Keratinocyte (primary cell): Measurements from ENCODE around the gene HERC2. TPM values are rescaled to one million over a fixed set of nuclear protein-coding genes. Genes with fewer than 3 reads are reported as not detected.

ENCODE experiments used
- DNase-seq: peaks from one replicate; pipeline ENCODE4 v3.0.0-alpha.2; 2011; ENCODE audit warnings: low read depth, missing footprints, low spot score
- FAIRE-seq: peaks from 2 replicates; lab custom pipeline; 2011; peaks lifted over from hg19 to GRCh38; lab: Jason Lieb, UNC
- H2AFZ ChIP-seq: 2 replicates; pipeline ENCODE4 v1.6.0; 2012; ENCODE audit warnings: low read length, control low read depth, inconsistent platforms; ENCODE audit not compliant: control insufficient read depth
- H3K27ac ChIP-seq: 2 replicates; pipeline ENCODE4 v1.5.1; 2011; ENCODE audit warnings: low read length; ENCODE audit not compliant: control insufficient read depth, insufficient read depth
- H3K27me3 ChIP-seq: 3 replicates; pipeline ENCODE4 v1.6.0; 2011; ENCODE audit warnings: low read length; ENCODE audit not compliant: control insufficient read depth, insufficient read depth; ENCODE audit errors: extremely low read depth
- H3K36me3 ChIP-seq, 2 experiments: 2 replicates in 1 of 2; 3 replicates in 1 of 2; pipeline ENCODE4 v1.5.1; 2011; ENCODE audit warnings: low read length in 2 of 2, mild to moderate bottlenecking in 1 of 2; ENCODE audit not compliant: control insufficient read depth in 2 of 2, insufficient read depth in 2 of 2; ENCODE audit errors: extremely low read depth in 1 of 2
- H3K4me1 ChIP-seq: 3 replicates; pipeline ENCODE4 v1.5.1; 2011; ENCODE audit warnings: low read length; ENCODE audit not compliant: control insufficient read depth, insufficient read depth; ENCODE audit errors: extremely low read depth
- H3K4me2 ChIP-seq: 3 replicates; pipeline ENCODE4 v1.6.0; 2011; ENCODE audit warnings: low read depth, low read length; ENCODE audit not compliant: control insufficient read depth, insufficient read depth; ENCODE audit errors: extremely low read depth
- H3K4me3 ChIP-seq, 3 experiments: fragments of 200-600 bp in 1 of 3; sonication (generic) in 1 of 3; 2 replicates in 2 of 3; 3 replicates in 1 of 3; pipeline ENCODE4 v1.5.1; 2011 to 2016; ENCODE audit warnings: low read length in 3 of 3, mild to moderate bottlenecking in 3 of 3, control low read depth in 2 of 3, inconsistent platforms in 1 of 3, low read depth in 1 of 3, mixed read lengths in 1 of 3, mixed run types in 1 of 3, moderate library complexity in 1 of 3; ENCODE audit not compliant: control insufficient read depth in 2 of 3, insufficient read depth in 2 of 3; ENCODE audit errors: extremely low read depth in 1 of 3
- H3K79me2 ChIP-seq: 2 replicates; pipeline ENCODE4 v1.6.0; 2012; ENCODE audit warnings: low read length; ENCODE audit not compliant: control insufficient read depth, insufficient read depth
- H3K9ac ChIP-seq: 3 replicates; pipeline ENCODE4 v1.6.0; 2011; ENCODE audit warnings: low read length; ENCODE audit not compliant: control insufficient read depth, insufficient read depth; ENCODE audit errors: extremely low read depth
- H3K9me1 ChIP-seq: 3 replicates; pipeline ENCODE4 v1.6.0; 2011; ENCODE audit warnings: low read length; ENCODE audit not compliant: control insufficient read depth, insufficient read depth; ENCODE audit errors: extremely low read depth
- H3K9me3 ChIP-seq: 2 replicates; pipeline ENCODE4 v1.5.1; 2012; ENCODE audit warnings: low read depth, low read length; ENCODE audit not compliant: control insufficient read depth
- H4K20me1 ChIP-seq: 3 replicates; pipeline ENCODE4 v1.6.0; 2011; ENCODE audit warnings: low read length; ENCODE audit not compliant: control insufficient read depth, insufficient read depth; ENCODE audit errors: extremely low read depth
- CTCF ChIP-seq, 3 experiments: IDR thresholded peaks in 1 of 3; conservative IDR thresholded peaks in 1 of 3; optimal IDR thresholded peaks in 1 of 3; 2 replicates in 2 of 3; 3 replicates in 1 of 3; pipeline versions ENCODE3 to v1.5.1; 2011; ENCODE audit warnings: low read length in 3 of 3, mild to moderate bottlenecking in 3 of 3, moderate library complexity in 2 of 3, control low read depth in 1 of 3, inconsistent platforms in 1 of 3; ENCODE audit not compliant: insufficient read depth in 2 of 3; ENCODE audit errors: extremely low read depth in 1 of 3
- EZH2 ChIP-seq: IDR thresholded peaks from one replicate; pipeline ENCODE4 v1.6.1; 2012; ENCODE audit warnings: inconsistent platforms, mild to moderate bottlenecking, low read length, moderate library complexity
- dilution Hi-C: fragments of 300-500 bp; cut with MboI; formaldehyde crosslinking; loops from one replicate; pipeline ENCODE4 v1.7.0; 2020; ENCODE audit warnings: low sequenced_read_pairs; ENCODE audit not compliant: extremely low pct_ligation_motif_present
- polyA plus RNA-seq, 5 experiments: library from polyadenylated mRNA; depleted of rRNA in 3 of 5; stranded (reverse) in 3 of 5; stranded (forward) in 1 of 5; unstranded in 1 of 5; fragments of >200 nt; gene quantifications; 1 replicate in 1 of 5; 2 replicates in 3 of 5; 3 replicates in 1 of 5; pipeline versions ENCODE4 v1.2.1 to v1.2.3, GENCODE V29; 2011 to 2012; ENCODE audit warnings: missing spikeins in 2 of 5, low read depth in 1 of 5, low replicate concordance in 1 of 5

The HERC2 gene
- polyA plus RNA-seq, 1 donor (not counting 4 experiments of a cell fraction or from before 2014, with no cell fraction given) = 12.4 TPM

- H3K27me3 ChIP-seq = no peaks in the 10 kb centered on the region
- H3K9me1 ChIP-seq = no peaks in the 10 kb centered on the region
- no peak overlapping the region for H3K4me2 ChIP-seq
- H4K20me1 ChIP-seq = no peaks in the 10 kb centered on the region
- H3K27ac ChIP-seq = no peak overlapping the region
- no peak for DNase-seq
- no peaks in the 10 kb centered on the region for H3K9me3 ChIP-seq
- no peak overlapping the region for H3K9ac ChIP-seq
- dilution Hi-C loops = no loop called here
- H3K79me2 ChIP-seq = peaks cover 3% of the 10 kb centered on the region
- no peak for TF ChIP-seq CTCF (optimal IDR thresholded peaks at IDR 0.05 in 1 of 3, IDR thresholded peaks at IDR 0.05 in 1 of 3, conservative IDR thresholded peaks at IDR 0.05 in 1 of 3; ENCODE audit: extremely low read depth in 1 of 3, insufficient read depth in 2 of 3, low read length in 3 of 3)
- TF ChIP-seq EZH2 = no peak
- H2AFZ ChIP-seq = no peak overlapping the region
- no peak overlapping the region for H3K4me3 ChIP-seq
- FAIRE-seq = no peak
- H3K36me3 ChIP-seq = peaks cover 19 to 23% of the 10 kb centered on the region in 2 experiments
- no peaks in the 10 kb centered on the region for H3K4me1 ChIP-seq
These were observed 57.8 kb downstream of the HERC2 start for GRCh38 chr15:28264166-28264565.

DNA sequence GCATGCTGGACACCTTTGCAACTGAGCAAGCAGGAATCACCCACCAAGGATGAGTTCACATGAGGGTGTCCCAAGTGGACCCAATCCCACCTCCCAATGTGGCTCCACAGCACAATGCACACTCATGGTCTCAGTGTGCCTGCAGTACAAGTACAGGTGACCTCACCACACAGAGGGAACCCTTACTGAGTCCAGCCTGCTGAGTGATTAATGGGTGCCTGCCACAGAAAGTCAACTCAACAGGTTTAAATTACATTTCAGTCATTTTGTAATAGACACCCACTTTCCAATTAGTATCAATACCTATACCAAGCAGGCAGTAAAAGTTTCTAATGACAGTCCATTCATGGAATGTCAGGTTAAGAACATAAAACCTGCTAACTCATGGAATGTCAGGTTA lies 59.5 kb downstream of the HERC2 start:
- Histone ChIP-seq H3K9me3 (no peaks in the 10 kb centered on the region), H3K9ac (no peak overlapping the region), H3K36me3 (peaks cover 9 to 12% of the 10 kb centered on the region in 2 experiments), H3K27me3 (no peaks in the 10 kb centered on the region), H3K4me1 (no peaks in the 10 kb centered on the region), H3K4me2 (no peak overlapping the region), H3K9me1 (no peaks in the 10 kb centered on the region), H3K4me3 (no peak overlapping the region), H3K27ac (no peak overlapping the region), H4K20me1 (no peaks in the 10 kb centered on the region), H2AFZ (no peak overlapping the region), H3K79me2 (peaks cover 3% of the 10 kb centered on the region)
- no peak for DNase-seq
- dilution Hi-C loops = no loop called here
- TF ChIP-seq CTCF (optimal IDR thresholded peaks at IDR 0.05 in 1 of 3, IDR thresholded peaks at IDR 0.05 in 1 of 3, conservative IDR thresholded peaks at IDR 0.05 in 1 of 3; ENCODE audit: extremely low read depth in 1 of 3, insufficient read depth in 2 of 3, low read length in 3 of 3) = no peak
- no peak for TF ChIP-seq EZH2
- FAIRE-seq = no peak
